Thoracic aorta (tissue), 2 donors: ENCODE data around the gene TMEM51. TPM values are rescaled to one million over a fixed set of nuclear protein-coding genes. Genes with fewer than 3 reads are reported as not detected.

Experiments
- ATAC-seq: fragments of 150-250 bp; one replicate; pipeline ENCODE4 v1.8.0; 2017; ENCODE audit warnings: low read depth; ENCODE audit not compliant: insufficient number of reproducible peaks, low FRiP score
- DNase-seq: peaks from one replicate; pipeline ENCODE4 v3.0.0-alpha.2; 2020; ENCODE audit warnings: low spot score
- H3K27ac ChIP-seq, 2 donors: fragments of 200-600 bp; sonication (generic); 1 replicate in 1 of 2; 2 replicates in 1 of 2; pipeline ENCODE4 v1.5.1; 2016; ENCODE audit warnings: mild to moderate bottlenecking in 2 of 2, moderate library complexity in 2 of 2
- H3K27me3 ChIP-seq: fragments of 200-600 bp; sonication (generic); replicated peaks from 2 replicates; pipeline ENCODE4 v1.6.0; 2016; ENCODE audit warnings: mild to moderate bottlenecking; ENCODE audit not compliant: insufficient read depth
- H3K36me3 ChIP-seq: fragments of 200-600 bp; sonication (generic); one replicate; pipeline ENCODE4 v1.5.1; 2016
- H3K4me1 ChIP-seq, 2 donors: fragments of 200-600 bp; sonication (generic); 1 replicate in 1 of 2; 2 replicates in 1 of 2; pipeline versions ENCODE4 v1.5.1 to v1.6.0; 2016; ENCODE audit warnings: low read depth in 2 of 2, mild to moderate bottlenecking in 1 of 2; ENCODE audit not compliant: control insufficient read depth in 1 of 2
- H3K4me3 ChIP-seq: fragments of 200-600 bp; sonication (generic); 2 replicates; pipeline ENCODE4 v1.5.1; 2016; ENCODE audit warnings: mild to moderate bottlenecking
- H3K9me3 ChIP-seq: fragments of 200-600 bp; sonication (generic); 2 replicates; pipeline ENCODE4 v1.5.1; 2016
- CTCF ChIP-seq: fragments of 200-600 bp; sonication (generic); IDR thresholded peaks from one replicate; pipeline ENCODE4 v1.5.1; 2019; ENCODE audit warnings: antibody characterized with exemption
- total RNA-seq, 2 donors: library from RNA; depleted of rRNA; stranded (reverse); fragments of >200 nt; gene quantifications; one replicate each; pipeline versions ENCODE4 v1.1.0 to v1.2.3, GENCODE V29; 2016

TMEM51 gene
- total RNA-seq, 2 donors from 2014 or later: 2.0 to 5.9 TPM

- Histone ChIP-seq H3K27me3 (no peaks in the 10 kb centered on the region), H3K9me3 (no peaks in the 10 kb centered on the region), H3K27ac (no peak overlapping the region), H3K36me3 (no peaks in the 10 kb centered on the region), H3K4me1 (peaks cover 5 to 15% of the 10 kb centered on the region in 2 donors), H3K4me3 (no peak overlapping the region)
- TF ChIP-seq CTCF: no peak
- no peak for DNase-seq
- no peak for ATAC-seq
Observed at GRCh38 chr1:15244813-15245212, 91.3 kb downstream of the TMEM51 start.

GRCh38 chr1:15245593-15246360 is 92.2 kb downstream of the TMEM51 start:
- H3K27ac ChIP-seq: no peak overlapping the region
- no peaks in the 10 kb centered on the region for H3K27me3 ChIP-seq
- no peak for ATAC-seq
- H3K4me1 ChIP-seq: peaks cover 5 to 15% of the 10 kb centered on the region in 2 donors
- H3K4me3 ChIP-seq: no peak overlapping the region
- no peaks in the 10 kb centered on the region for H3K36me3 ChIP-seq
- DNase-seq: no peak
- no peak for TF ChIP-seq CTCF
- H3K9me3 ChIP-seq: no peaks in the 10 kb centered on the region

- no peak for DNase-seq
- TF ChIP-seq CTCF: no peak
- Histone ChIP-seq H3K9me3 (no peaks in the 10 kb centered on the region), H3K4me3 (peak within 1 kb of the TSS; percentile 66), H3K27me3 (no peaks in the 10 kb centered on the region), H3K27ac (no peak within 1 kb of the TSS), H3K4me1 (peaks cover 5 to 15% of the 10 kb centered on the region in 2 donors), H3K36me3 (no peaks in the 10 kb centered on the region)
- no peak for ATAC-seq
Observed at GRCh38 chr1:15246960-15247614, 93.5 kb downstream of the TMEM51 start, which contains the start of gene FHAD1. Gene FHAD1, plus strand, starts transcription at chr1:15247223. Its CDS starts 4,562 bp downstream, at chr1:15251785.

- DNase-seq (no peak), ATAC-seq (no peak)
- Histone ChIP-seq H3K36me3 (no peaks in the 10 kb centered on the region), H3K9me3 (no peaks in the 10 kb centered on the region), H3K4me3 (no peak overlapping the region), H3K4me1 (peaks cover 5 to 15% of the 10 kb centered on the region in 2 donors), H3K27ac (no peak overlapping the region), H3K27me3 (no peaks in the 10 kb centered on the region)
- TF ChIP-seq CTCF: no peak
Observed at GRCh38 chr1:15248216-15248615, 94.7 kb downstream of the TMEM51 start.

- no peak overlapping the region for H3K4me3 ChIP-seq
- H3K9me3 ChIP-seq: no peaks in the 10 kb centered on the region
- no peaks in the 10 kb centered on the region for H3K27me3 ChIP-seq
- no peak for DNase-seq
- no peak for TF ChIP-seq CTCF
- ATAC-seq: no peak
- H3K27ac ChIP-seq: no peak overlapping the region
- H3K36me3 ChIP-seq: no peaks in the 10 kb centered on the region
- peaks cover 5 to 15% of the 10 kb centered on the region in 2 donors for H3K4me1 ChIP-seq
Observed at GRCh38 chr1:15249081-15249480, 95.5 kb downstream of the TMEM51 start.
